IPS DF 6.9 (cell line): ENCODE measurements around the gene GPR39.

ENCODE experiments used
- DNase-seq: peaks from one replicate; pipeline ENCODE4 v3.0.0-alpha.2; 2013; ENCODE audit warnings: low read depth, low spot score
- H3K27ac ChIP-seq: one replicate; pipeline ENCODE4 v1.5.1; 2013; ENCODE audit warnings: low read length, control low read depth
- H3K27me3 ChIP-seq: 2 replicates; pipeline ENCODE4 v1.6.1; 2013; ENCODE audit warnings: mild to moderate bottlenecking, low read length; ENCODE audit not compliant: control insufficient read depth, insufficient read depth
- H3K36me3 ChIP-seq: 2 replicates; pipeline ENCODE4 v1.6.1; 2013; ENCODE audit warnings: low read length; ENCODE audit not compliant: control insufficient read depth, insufficient read depth
- H3K4me1 ChIP-seq: 2 replicates; pipeline ENCODE4 v1.6.1; 2013; ENCODE audit warnings: low read length; ENCODE audit not compliant: control insufficient read depth, insufficient read depth
- H3K4me3 ChIP-seq: 2 replicates; pipeline ENCODE4 v1.5.1; 2013; ENCODE audit warnings: mild to moderate bottlenecking, low read length
- H3K9me3 ChIP-seq: 2 replicates; pipeline ENCODE4 v1.6.1; 2013; ENCODE audit warnings: low read length, inconsistent platforms; ENCODE audit not compliant: control insufficient read depth, insufficient read depth
- WGBS: extraction: QIAGEN DNeasy Blood & Tissue Kit; methylation state at CpG from one replicate; pipeline ENCODE4 v1.1.7; 2013; ENCODE audit warnings: mixed read lengths, missing lambda C conversion rate; ENCODE audit not compliant: insufficient read length, insufficient coverage; 5-methylcytosine and 5-hydroxymethylcytosine counted together

Gene GPR39

DNA sequence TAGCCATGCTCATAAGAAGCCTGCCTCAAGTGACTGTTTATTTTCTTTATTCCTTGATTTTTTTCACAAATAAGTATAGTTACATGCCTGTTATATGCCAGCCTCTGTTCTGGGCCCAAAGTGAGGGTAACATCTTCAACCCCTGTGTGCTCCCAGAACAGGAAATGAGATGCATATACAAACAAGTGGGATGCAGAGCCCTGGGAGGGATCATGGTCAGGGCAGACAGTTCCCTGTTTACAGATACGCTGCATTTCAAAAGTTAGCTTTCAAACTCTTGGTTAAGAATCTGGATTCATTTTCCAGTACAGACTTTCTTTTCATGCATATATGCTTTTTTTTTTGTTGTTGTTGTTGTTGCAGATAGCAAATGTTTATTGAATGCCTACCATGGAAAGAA is 24.4 kb downstream of the GPR39 start:
- Histone ChIP-seq H3K36me3 (no peaks in the 10 kb centered on the region), H3K4me1 (peaks cover 5% of the 10 kb centered on the region; the same call in 1 of the 2 replicates), H3K9me3 (no peaks in the 10 kb centered on the region), H3K27ac (no peak overlapping the region), H3K4me3 (no peak overlapping the region), H3K27me3 (no peaks in the 10 kb centered on the region)
- WGBS: no CpG with 5 or more reads among the region's 1 CpG
- DNase-seq: no peak

DNA sequence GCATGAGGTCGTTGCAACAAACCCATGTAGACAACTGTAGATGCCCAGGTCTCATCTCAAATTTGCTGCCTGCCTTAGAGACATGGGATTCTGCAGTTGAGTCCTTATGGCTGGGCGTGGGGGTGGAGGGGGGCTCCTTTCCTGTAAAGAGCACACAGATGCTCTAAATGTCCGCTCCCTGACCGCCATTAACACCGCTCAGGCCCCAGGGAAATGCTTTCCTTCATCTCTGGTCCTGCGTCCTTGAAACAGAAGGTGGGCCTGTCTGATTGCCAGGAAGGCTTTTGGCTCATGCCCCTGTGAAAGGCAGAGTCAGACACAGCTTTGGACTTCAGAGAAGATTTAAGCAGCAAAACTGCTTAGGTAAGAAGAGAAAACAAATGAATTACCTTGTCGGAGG is 25.7 kb downstream of the GPR39 start:
- no peaks in the 10 kb centered on the region for H3K9me3 ChIP-seq
- no peaks in the 10 kb centered on the region for H3K27me3 ChIP-seq
- no CpG with 5 or more reads among the region's 7 CpGs for WGBS
- H3K4me3 ChIP-seq: no peak overlapping the region
- no peak for DNase-seq
- H3K36me3 ChIP-seq: no peaks in the 10 kb centered on the region
- peaks cover 5% of the 10 kb centered on the region; the same call in 1 of the 2 replicates for H3K4me1 ChIP-seq
- no peak overlapping the region for H3K27ac ChIP-seq

DNA sequence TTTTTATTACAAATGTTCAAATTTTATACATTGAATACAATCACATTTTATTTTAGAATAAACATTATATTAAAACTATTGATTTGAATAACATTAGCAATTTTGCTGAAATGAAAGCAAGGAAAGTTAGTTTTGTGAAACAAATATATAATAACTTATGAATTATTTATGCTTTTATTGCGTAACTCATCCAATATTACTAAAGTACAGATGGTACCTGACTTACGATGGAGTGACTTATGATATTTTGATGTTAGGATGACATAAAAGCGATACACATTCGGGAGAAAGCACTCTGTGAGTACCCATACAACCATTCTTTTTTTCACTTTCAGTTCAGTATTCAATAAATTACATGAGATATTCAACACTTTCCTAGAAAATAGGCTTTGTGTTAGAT is 26.5 kb downstream of the GPR39 start:
- no peaks in the 10 kb centered on the region for H3K36me3 ChIP-seq
- peaks cover 5% of the 10 kb centered on the region; the same call in 1 of the 2 replicates for H3K4me1 ChIP-seq
- WGBS: no CpG with 5 or more reads among the region's 4 CpGs
- no peaks in the 10 kb centered on the region for H3K9me3 ChIP-seq
- no peak overlapping the region for H3K4me3 ChIP-seq
- no peak overlapping the region for H3K27ac ChIP-seq
- no peaks in the 10 kb centered on the region for H3K27me3 ChIP-seq
- DNase-seq: no peak

DNA sequence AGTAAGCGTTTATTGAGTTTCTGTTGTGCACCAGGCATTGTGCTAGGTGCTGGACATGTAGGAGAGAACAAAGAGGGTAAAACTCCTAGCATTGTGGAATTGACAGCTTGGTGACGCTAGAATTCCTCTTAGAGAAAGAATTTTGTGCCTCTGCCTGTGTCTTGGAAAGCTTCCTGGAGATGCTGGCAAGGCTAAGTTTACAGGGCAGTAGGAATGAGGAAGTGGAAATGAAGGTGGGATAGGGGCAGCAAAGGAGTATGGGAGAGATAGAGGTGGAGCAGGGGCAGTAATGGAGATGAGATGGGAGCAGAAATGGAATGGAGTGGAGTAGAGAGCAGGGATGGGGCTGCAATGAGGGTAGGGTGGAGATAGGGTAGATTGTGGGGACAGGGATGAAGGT is 29.8 kb downstream of the GPR39 start:
- Histone ChIP-seq H3K27me3 (no peaks in the 10 kb centered on the region), H3K4me3 (no peak overlapping the region), H3K27ac (no peak overlapping the region), H3K36me3 (no peaks in the 10 kb centered on the region), H3K4me1 (peaks cover 3% of the 10 kb centered on the region; the same call in 1 of the 2 replicates), H3K9me3 (no peaks in the 10 kb centered on the region)
- no peak for DNase-seq
- no CpG with 5 or more reads among the region's 2 CpGs for WGBS

DNA sequence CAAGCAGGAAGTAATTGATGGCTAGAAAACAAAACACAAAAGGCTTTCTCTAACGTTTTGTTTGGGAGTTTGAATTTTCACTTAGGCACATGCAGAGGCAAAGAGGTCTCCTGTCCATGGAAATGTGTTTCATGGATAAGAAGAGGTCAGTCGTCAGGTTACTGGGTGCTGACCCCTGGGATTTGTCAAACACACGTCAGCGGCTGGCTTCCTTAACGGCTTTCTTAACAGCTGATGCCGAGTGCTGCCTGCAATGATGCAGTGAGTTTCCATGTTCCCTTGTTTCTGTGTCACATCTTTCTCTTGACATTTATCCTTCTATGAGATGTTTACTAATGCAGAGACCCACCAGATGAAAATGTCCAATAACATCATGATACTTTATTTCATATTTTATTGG is 31.7 kb downstream of the GPR39 start:
- Histone ChIP-seq H3K4me3 (no peak overlapping the region), H3K9me3 (no peaks in the 10 kb centered on the region), H3K27me3 (no peaks in the 10 kb centered on the region), H3K36me3 (no peaks in the 10 kb centered on the region), H3K27ac (no peak overlapping the region), H3K4me1 (peaks cover 1% of the 10 kb centered on the region; the same call in 1 of the 2 replicates)
- WGBS: no CpG with 5 or more reads among the region's 6 CpGs
- DNase-seq: no peak

DNA sequence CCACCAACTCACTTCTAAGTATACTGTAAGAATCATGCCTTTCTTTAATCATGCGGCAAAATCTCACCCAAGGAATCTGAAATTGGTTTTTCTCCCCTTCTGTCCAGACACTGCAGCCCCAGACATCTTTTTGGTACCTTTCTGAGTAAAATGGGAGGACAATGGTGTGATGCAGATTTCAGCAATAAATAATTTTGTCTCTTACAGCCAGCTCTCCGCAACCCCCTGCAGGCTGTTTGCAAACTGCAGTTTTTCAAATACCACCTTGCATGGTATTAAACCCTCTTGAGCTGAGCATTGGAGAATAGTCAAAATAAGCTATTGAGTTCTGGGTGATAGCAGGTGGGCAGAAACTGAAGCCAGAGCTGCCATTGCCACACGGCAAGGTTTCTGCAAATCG is 32.2 kb downstream of the GPR39 start:
- no CpG with 5 or more reads among the region's 4 CpGs for whole genome bisulfite sequencing
- H3K27ac ChIP-seq: no peak overlapping the region

DNA sequence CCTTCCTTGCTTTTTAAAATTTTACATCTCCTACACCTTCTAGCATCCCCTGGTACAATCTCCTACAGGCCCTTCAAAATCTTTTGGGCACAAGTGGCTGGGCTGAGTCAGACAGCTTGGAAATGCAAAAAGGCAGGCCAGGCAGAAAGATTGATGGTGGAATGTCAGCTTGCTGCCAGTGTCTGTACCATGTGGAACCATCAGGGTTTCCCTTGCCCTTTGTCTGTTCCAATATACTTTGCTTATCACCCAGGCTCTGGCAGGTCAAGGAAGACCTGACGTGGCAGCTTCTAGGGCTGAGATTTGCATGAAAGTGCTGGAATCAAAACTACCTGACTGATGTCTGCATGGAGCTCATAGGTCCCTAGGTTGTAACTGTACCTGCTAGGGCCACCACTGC is 33.3 kb downstream of the GPR39 start:
- no CpG with 5 or more reads among the region's 1 CpG for WGBS
- no peaks in the 10 kb centered on the region for H3K27me3 ChIP-seq

More for the DNA sequence above, 32.2 kb downstream of the GPR39 start:
- H3K9me3 ChIP-seq: no peaks in the 10 kb centered on the region
- no peak for DNase-seq
- H3K36me3 ChIP-seq: no peaks in the 10 kb centered on the region
- H3K4me1 ChIP-seq: peaks cover 1% of the 10 kb centered on the region; the same call in 1 of the 2 replicates
- no peak overlapping the region for H3K4me3 ChIP-seq
- H3K27me3 ChIP-seq: no peaks in the 10 kb centered on the region

DNA sequence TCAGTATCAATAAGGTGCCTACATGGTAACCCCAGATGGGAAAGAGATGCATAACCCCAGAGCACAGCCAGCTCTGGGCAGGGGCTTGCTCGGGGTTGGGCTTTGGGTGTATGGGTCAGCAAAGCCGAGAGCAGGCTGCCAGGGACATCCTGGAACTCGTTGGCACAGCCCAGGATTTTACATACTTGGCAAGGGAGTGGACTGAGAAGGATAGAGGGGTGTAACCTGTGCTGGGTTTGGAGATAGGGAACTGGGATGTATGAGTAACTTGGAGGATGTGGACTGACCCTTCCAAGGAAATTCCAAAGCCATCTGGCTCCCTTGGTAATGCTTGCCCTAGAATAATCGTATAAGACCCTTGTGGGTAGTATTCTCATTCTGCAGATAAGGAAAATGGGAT is 44.2 kb downstream of the GPR39 start:
- no peak for DNase-seq
- Histone ChIP-seq H3K4me1 (no peaks in the 10 kb centered on the region), H3K36me3 (no peaks in the 10 kb centered on the region), H3K9me3 (no peaks in the 10 kb centered on the region; the same call in 1 of the 2 replicates), H3K27me3 (no peaks in the 10 kb centered on the region), H3K4me3 (no peak overlapping the region), H3K27ac (no peak overlapping the region)
- no CpG with 5 or more reads among the region's 4 CpGs for WGBS

More for the DNA sequence above, 33.3 kb downstream of the GPR39 start:
- DNase-seq: no peak
- Histone ChIP-seq H3K27ac (no peak overlapping the region), H3K4me3 (no peak overlapping the region), H3K36me3 (no peaks in the 10 kb centered on the region), H3K9me3 (no peaks in the 10 kb centered on the region), H3K4me1 (peaks cover 1% of the 10 kb centered on the region; the same call in 1 of the 2 replicates)

DNA sequence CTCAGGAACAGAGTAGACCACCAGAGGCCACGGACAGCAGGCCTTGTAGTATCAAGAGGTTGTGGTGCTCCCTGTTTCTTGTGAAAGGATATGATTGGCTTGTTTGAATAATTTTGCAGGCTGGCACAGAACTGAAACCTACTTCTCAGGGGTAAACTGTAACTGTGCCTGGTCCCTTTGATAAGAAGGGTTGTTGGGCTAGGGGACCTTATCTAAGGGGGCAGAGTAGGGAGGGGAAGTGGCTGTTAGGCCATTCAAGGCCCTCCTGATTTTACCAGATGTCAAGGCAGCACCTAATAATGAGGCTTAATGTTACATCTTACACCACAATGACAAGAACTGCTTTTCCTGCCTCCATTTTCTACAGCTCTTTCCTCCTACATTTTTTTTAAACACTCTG is 45.6 kb downstream of the GPR39 start:
- Histone ChIP-seq H3K4me3 (no peak overlapping the region), H3K4me1 (no peaks in the 10 kb centered on the region), H3K9me3 (no peaks in the 10 kb centered on the region; the same call in 1 of the 2 replicates), H3K27me3 (no peaks in the 10 kb centered on the region), H3K27ac (no peak overlapping the region), H3K36me3 (no peaks in the 10 kb centered on the region)
- DNase-seq: no peak
- no CpG with 5 or more reads among the region's 1 CpG for WGBS

DNA sequence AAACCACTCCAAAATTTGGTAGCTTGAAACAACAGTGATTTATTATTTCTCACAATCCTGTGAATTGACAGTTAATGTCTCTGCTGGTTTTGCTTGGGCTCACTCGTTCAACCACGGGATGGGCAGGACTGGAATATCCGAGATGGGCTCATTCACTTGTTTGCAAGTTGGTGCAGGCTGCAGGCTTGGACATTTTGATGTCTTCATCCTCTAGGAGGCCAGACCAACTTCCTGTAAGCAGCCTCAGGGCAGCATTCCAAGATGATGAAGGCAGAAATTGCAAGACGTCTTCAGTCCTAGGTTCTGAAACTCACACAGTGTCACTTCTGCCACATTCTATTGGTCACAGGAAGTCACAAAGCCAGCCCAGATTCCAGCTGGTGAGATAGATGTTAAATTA is 47.1 kb downstream of the GPR39 start:
- no peak for DNase-seq
- no peaks in the 10 kb centered on the region for H3K4me1 ChIP-seq
- no peak overlapping the region for H3K4me3 ChIP-seq

DNA sequence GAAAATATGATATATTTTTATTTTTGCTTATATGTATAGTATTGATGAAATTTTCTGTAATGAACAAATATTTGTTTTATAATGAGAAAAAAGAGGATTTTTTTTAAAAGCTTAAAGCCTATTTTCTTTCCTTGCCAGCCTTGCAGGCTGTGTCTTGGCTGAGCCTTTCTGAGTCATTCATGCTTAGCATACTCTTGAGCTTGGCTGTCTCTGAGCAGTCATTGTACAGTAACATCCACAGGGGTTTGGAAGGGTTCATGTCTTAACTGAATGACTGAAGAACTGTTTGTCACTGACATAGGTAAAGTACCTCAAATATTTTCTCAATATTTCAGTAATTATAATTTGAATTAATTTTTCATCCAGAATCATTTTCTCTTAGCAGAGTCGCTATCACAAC is 49.3 kb downstream of the GPR39 start:
- Histone ChIP-seq H3K27ac (no peak overlapping the region), H3K27me3 (no peaks in the 10 kb centered on the region), H3K4me3 (no peak overlapping the region), H3K4me1 (no peaks in the 10 kb centered on the region), H3K9me3 (no peaks in the 10 kb centered on the region; the same call in 1 of the 2 replicates), H3K36me3 (no peaks in the 10 kb centered on the region)
- WGBS: no CpG with 5 or more reads among the region's 1 CpG
- no peak for DNase-seq

More for the DNA sequence above, 47.1 kb downstream of the GPR39 start:
- no peaks in the 10 kb centered on the region for H3K27me3 ChIP-seq
- no peaks in the 10 kb centered on the region for H3K36me3 ChIP-seq
- H3K9me3 ChIP-seq: no peaks in the 10 kb centered on the region; the same call in 1 of the 2 replicates
- no CpG with 5 or more reads among the region's 4 CpGs for WGBS
- no peak overlapping the region for H3K27ac ChIP-seq
